Hepatocyte (in vitro differentiated cells): Measurements from ENCODE around the gene TCEA3. TPM values are rescaled to one million over a fixed set of nuclear protein-coding genes. Genes with fewer than 3 reads are reported as not detected.

Source experiments
- DNase-seq: peaks from one replicate; pipeline ENCODE4 v3.0.0-alpha.2; 2016; ENCODE audit warnings: low spot score
- H2AFZ ChIP-seq: fragments of 200-600 bp; sonication (generic); 2 replicates; pipeline ENCODE4 v1.6.0; 2016; ENCODE audit warnings: antibody characterized with exemption, mild to moderate bottlenecking
- H3K27ac ChIP-seq: fragments of 200-600 bp; sonication (generic); 2 replicates; pipeline ENCODE4 v1.5.1; 2016; ENCODE audit warnings: mild to moderate bottlenecking
- H3K27me3 ChIP-seq: fragments of 200-600 bp; sonication (generic); 2 replicates; pipeline ENCODE4 v1.6.1; 2016
- H3K36me3 ChIP-seq: fragments of 200-600 bp; sonication (generic); replicated peaks from 2 replicates; pipeline ENCODE4 v1.5.1; 2016; ENCODE audit warnings: low read depth; ENCODE audit not compliant: insufficient read depth
- H3K4me1 ChIP-seq: fragments of 200-600 bp; sonication (generic); 2 replicates; pipeline ENCODE4 v1.5.1; 2016; ENCODE audit warnings: mild to moderate bottlenecking, moderate library complexity; ENCODE audit not compliant: insufficient read depth
- H3K4me2 ChIP-seq: fragments of 200-600 bp; sonication (generic); 2 replicates; pipeline ENCODE4 v1.6.0; 2016
- H3K4me3 ChIP-seq: fragments of 200-600 bp; sonication (generic); 2 replicates; pipeline ENCODE4 v1.5.1; 2016; ENCODE audit warnings: mild to moderate bottlenecking
- H3K79me2 ChIP-seq: fragments of 200-600 bp; sonication (generic); 2 replicates; pipeline ENCODE4 v1.6.0; 2017; ENCODE audit warnings: mild to moderate bottlenecking
- H3K9me2 ChIP-seq: fragments of 200-600 bp; sonication (generic); replicated peaks from 2 replicates; pipeline ENCODE4 v1.6.0; 2017; ENCODE audit warnings: mild to moderate bottlenecking; ENCODE audit not compliant: insufficient read depth
- H3K9me3 ChIP-seq: fragments of 200-600 bp; sonication (generic); 2 replicates; pipeline ENCODE4 v1.5.1; 2016; ENCODE audit warnings: low read depth, mild to moderate bottlenecking
- H4K20me1 ChIP-seq: fragments of 200-600 bp; sonication (generic); 2 replicates; pipeline ENCODE4 v1.6.0; 2016; ENCODE audit warnings: mild to moderate bottlenecking; ENCODE audit not compliant: insufficient read depth, poor library complexity, severe bottlenecking
- EZH2 ChIP-seq: fragments of 200-600 bp; sonication (generic); IDR thresholded peaks from 2 replicates; pipeline ENCODE4 v1.6.1; 2016; ENCODE audit warnings: antibody characterized with exemption, mild to moderate bottlenecking, borderline replicate concordance
- EZH2phosphoT487 ChIP-seq: fragments of 200-600 bp; sonication (generic); IDR thresholded peaks from one replicate; pipeline ENCODE4 v1.6.1; 2018; ENCODE audit warnings: antibody characterized with exemption, mild to moderate bottlenecking, low read depth, moderate library complexity; ENCODE audit not compliant: unreplicated experiment, severe bottlenecking
- WGBS: methylation state at CpG from one replicate; pipeline ENCODE4 v1.1.6; 2016; ENCODE audit warnings: low lambda C conversion rate; ENCODE audit errors: missing lambda C conversion rate; 5-methylcytosine and 5-hydroxymethylcytosine counted together
- polyA plus RNA-seq: library from polyadenylated mRNA; unstranded; fragments of >200 nt; fragmentation: Nextera tagmentation; extraction: Ambion mirVana; gene quantifications from 2 replicates; pipeline ENCODE4 v1.2.1, GENCODE V29; 2016
- total RNA-seq: library from RNA; depleted of rRNA; stranded (reverse); fragments of >200 nt; gene quantifications from 2 replicates; pipeline ENCODE4 v1.2.3, GENCODE V29; 2014
- TF ChIP-seq, protein P1 (sequence below): fragments of 200-600 bp; sonication (generic); IDR thresholded peaks from 2 replicates; pipeline ENCODE4 v1.5.1; 2016; ENCODE audit warnings: antibody characterized with exemption, mild to moderate bottlenecking; ENCODE audit not compliant: poor library complexity

The TCEA3 gene
- total and polyA plus RNA-seq, 2 experiments from 2014 or later, result 30.2 to 31.2 TPM

DNA sequence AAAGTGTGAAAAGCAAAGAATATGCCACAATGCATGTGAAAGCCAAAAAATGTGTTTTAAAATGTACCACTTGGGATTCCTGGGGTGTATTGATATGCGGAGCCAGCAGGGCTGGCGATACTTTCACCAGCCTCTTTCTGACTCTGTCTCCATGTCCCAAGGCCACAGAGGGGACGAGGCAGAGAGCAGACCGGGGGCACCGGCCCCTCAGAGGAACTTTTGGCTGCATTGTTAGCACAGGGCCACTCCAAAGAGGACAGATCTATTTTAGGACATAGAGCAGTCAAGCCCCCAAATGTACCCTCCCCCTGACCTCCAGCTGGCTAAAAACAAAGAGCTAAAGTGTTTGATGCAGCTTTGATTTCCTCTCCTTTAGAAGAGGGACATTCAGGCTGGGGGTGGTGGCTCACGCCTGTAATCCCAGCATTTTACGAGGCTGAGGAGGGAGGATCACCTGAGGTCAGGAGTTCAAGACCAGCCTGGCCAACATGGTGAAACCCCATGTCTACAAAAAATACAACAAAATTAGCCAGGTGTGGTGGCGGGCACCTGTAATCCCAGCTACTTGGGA is 29.3 kb downstream of the TCEA3 start:
- Histone ChIP-seq H3K79me2 (no peaks in the 10 kb centered on the region), H3K36me3 (no peaks in the 10 kb centered on the region), H3K9me2 (no peaks in the 10 kb centered on the region), H3K4me2 (peak overlapping the region; percentile 40), H3K4me1 (peaks cover 10% of the 10 kb centered on the region), H2AFZ (no peak overlapping the region), H3K27ac (peak overlapping the region; percentile 84), H3K4me3 (no peak overlapping the region), H4K20me1 (no peaks in the 10 kb centered on the region), H3K27me3 (no peaks in the 10 kb centered on the region), H3K9me3 (no peaks in the 10 kb centered on the region)
- 58% methylated on average over 8 of the region's 8 CpGs for WGBS
- TF ChIP-seq EZH2phosphoT487 (no peak), EZH2 (no peak)
- TF ChIP-seq, protein P1, sequence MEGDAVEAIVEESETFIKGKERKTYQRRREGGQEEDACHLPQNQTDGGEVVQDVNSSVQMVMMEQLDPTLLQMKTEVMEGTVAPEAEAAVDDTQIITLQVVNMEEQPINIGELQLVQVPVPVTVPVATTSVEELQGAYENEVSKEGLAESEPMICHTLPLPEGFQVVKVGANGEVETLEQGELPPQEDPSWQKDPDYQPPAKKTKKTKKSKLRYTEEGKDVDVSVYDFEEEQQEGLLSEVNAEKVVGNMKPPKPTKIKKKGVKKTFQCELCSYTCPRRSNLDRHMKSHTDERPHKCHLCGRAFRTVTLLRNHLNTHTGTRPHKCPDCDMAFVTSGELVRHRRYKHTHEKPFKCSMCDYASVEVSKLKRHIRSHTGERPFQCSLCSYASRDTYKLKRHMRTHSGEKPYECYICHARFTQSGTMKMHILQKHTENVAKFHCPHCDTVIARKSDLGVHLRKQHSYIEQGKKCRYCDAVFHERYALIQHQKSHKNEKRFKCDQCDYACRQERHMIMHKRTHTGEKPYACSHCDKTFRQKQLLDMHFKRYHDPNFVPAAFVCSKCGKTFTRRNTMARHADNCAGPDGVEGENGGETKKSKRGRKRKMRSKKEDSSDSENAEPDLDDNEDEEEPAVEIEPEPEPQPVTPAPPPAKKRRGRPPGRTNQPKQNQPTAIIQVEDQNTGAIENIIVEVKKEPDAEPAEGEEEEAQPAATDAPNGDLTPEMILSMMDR, result no peak
- DNase-seq, result no peak

GRCh38 chr1:23394684-23395083 is 29.9 kb downstream of the TCEA3 start:
- TF ChIP-seq EZH2phosphoT487, result no peak
- no peak for TF ChIP-seq EZH2
- TF ChIP-seq, protein P1, result no peak
- Histone ChIP-seq H3K9me3 (no peaks in the 10 kb centered on the region), H3K9me2 (no peaks in the 10 kb centered on the region), H3K79me2 (no peaks in the 10 kb centered on the region), H3K27me3 (no peaks in the 10 kb centered on the region), H3K27ac (peak overlapping the region; percentile 84), H3K4me1 (peaks cover 10% of the 10 kb centered on the region), H2AFZ (no peak overlapping the region), H3K36me3 (no peaks in the 10 kb centered on the region), H3K4me2 (peak overlapping the region; percentile 40), H4K20me1 (no peaks in the 10 kb centered on the region), H3K4me3 (no peak overlapping the region)
- WGBS, result 33% methylated on average over 7 of the region's 7 CpGs
- DNase-seq, result peak; percentile 74

GRCh38 chr1:23394181-23394580 is 30.4 kb downstream of the TCEA3 start:
- WGBS, result 63% methylated on average over 4 of the region's 4 CpGs
- TF ChIP-seq, protein P1, result no peak
- TF ChIP-seq EZH2phosphoT487, result no peak
- no peak for TF ChIP-seq EZH2
- H3K27ac ChIP-seq, result peak overlapping the region; percentile 84

More at GRCh38 chr1:23394181-23394580, 30.4 kb downstream of the TCEA3 start:
- Histone ChIP-seq H3K9me2 (no peaks in the 10 kb centered on the region), H3K9me3 (no peaks in the 10 kb centered on the region), H2AFZ (no peak overlapping the region), H4K20me1 (no peaks in the 10 kb centered on the region), H3K79me2 (no peaks in the 10 kb centered on the region), H3K4me1 (peaks cover 10% of the 10 kb centered on the region), H3K27me3 (no peaks in the 10 kb centered on the region), H3K36me3 (no peaks in the 10 kb centered on the region), H3K4me2 (peak overlapping the region; percentile 40), H3K4me3 (no peak overlapping the region)
- DNase-seq, result peak; percentile 72
